H9 (cell line): ENCODE data around the gene DUSP5. TPM values are rescaled to one million over a fixed set of nuclear protein-coding genes. Genes with fewer than 3 reads are reported as not detected.

Experiments
- DNase-seq: peaks from one replicate; pipeline ENCODE4 v3.0.0-alpha.2; 2017
- H2AFZ ChIP-seq: one replicate; pipeline ENCODE4 v1.6.1; 2013; ENCODE audit warnings: mild to moderate bottlenecking, low read length, control low read depth, moderate library complexity
- H2AK5ac ChIP-seq: 2 replicates; pipeline ENCODE4 v1.6.1; 2013; ENCODE audit warnings: low read length, control low read depth, mixed read lengths; ENCODE audit not compliant: insufficient read length
- H2BK120ac ChIP-seq: one replicate; pipeline ENCODE4 v1.6.1; 2013; ENCODE audit warnings: low read depth, mild to moderate bottlenecking, low read length, control low read depth, inconsistent platforms; ENCODE audit not compliant: poor library complexity, severe bottlenecking
- H2BK12ac ChIP-seq: 2 replicates; pipeline ENCODE4 v1.6.1; 2013; ENCODE audit warnings: low read length, control low read depth, mixed read lengths, low read depth; ENCODE audit not compliant: insufficient read length
- H2BK15ac ChIP-seq: 2 replicates; pipeline ENCODE4 v1.6.1; 2013; ENCODE audit warnings: low read depth, low read length, control low read depth
- H2BK20ac ChIP-seq: one replicate; pipeline ENCODE4 v1.6.1; 2013; ENCODE audit warnings: low read depth, mild to moderate bottlenecking, low read length, control low read depth, inconsistent platforms; ENCODE audit not compliant: poor library complexity, severe bottlenecking
- H2BK5ac ChIP-seq: 2 replicates; pipeline ENCODE4 v1.6.1; 2013; ENCODE audit warnings: low read length, control low read depth, mixed read lengths; ENCODE audit not compliant: insufficient read length
- H3K14ac ChIP-seq: 2 replicates; pipeline ENCODE4 v1.6.1; 2013; ENCODE audit warnings: low read length, control low read depth; ENCODE audit not compliant: insufficient read depth
- H3K18ac ChIP-seq: 2 replicates; pipeline ENCODE4 v1.6.1; 2013; ENCODE audit warnings: low read depth, mild to moderate bottlenecking, mixed read lengths, low read length, control low read depth; ENCODE audit not compliant: insufficient read length
- H3K23ac ChIP-seq: 2 replicates; pipeline ENCODE4 v1.6.1; 2013; ENCODE audit warnings: low read length, control low read depth, mixed read lengths, low read depth; ENCODE audit not compliant: insufficient read length
- H3K23me2 ChIP-seq: 2 replicates; pipeline ENCODE4 v1.6.1; 2013; ENCODE audit warnings: low read depth, mild to moderate bottlenecking, mixed read lengths, low read length, control low read depth; ENCODE audit not compliant: insufficient read length, poor library complexity, severe bottlenecking
- H3K27ac ChIP-seq: 2 replicates; pipeline ENCODE4 v1.5.1; 2013; ENCODE audit warnings: low read length, control low read depth, mixed read lengths, low read depth; ENCODE audit not compliant: insufficient read length
- H3K27me3 ChIP-seq: 2 replicates; pipeline ENCODE4 v1.6.1; 2013; ENCODE audit warnings: low read length, control low read depth, inconsistent platforms; ENCODE audit not compliant: insufficient read depth
- H3K4ac ChIP-seq: 2 replicates; pipeline ENCODE4 v1.6.1; 2013; ENCODE audit warnings: low read depth, mild to moderate bottlenecking, control low read depth, inconsistent platforms, low read length, moderate library complexity
- H3K4me1 ChIP-seq: 2 replicates; pipeline ENCODE4 v1.6.1; 2013; ENCODE audit warnings: low read length, control low read depth, inconsistent platforms; ENCODE audit not compliant: insufficient read depth
- H3K4me2 ChIP-seq: 2 replicates; pipeline ENCODE4 v1.6.1; 2013; ENCODE audit warnings: low read length, control low read depth, mixed read lengths; ENCODE audit not compliant: insufficient read length, insufficient read depth
- H3K56ac ChIP-seq: 2 replicates; pipeline ENCODE4 v1.6.1; 2013; ENCODE audit warnings: low read depth, mild to moderate bottlenecking, mixed read lengths, low read length, control low read depth; ENCODE audit not compliant: insufficient read length
- H3K79me1 ChIP-seq: 2 replicates; pipeline ENCODE4 v1.6.1; 2013; ENCODE audit warnings: low read depth, mild to moderate bottlenecking, moderate library complexity, low read length, control low read depth, inconsistent platforms; ENCODE audit not compliant: insufficient read depth, poor library complexity, severe bottlenecking
- H3K79me2 ChIP-seq: 2 replicates; pipeline ENCODE4 v1.6.1; 2013; ENCODE audit warnings: low read length, control low read depth, inconsistent platforms; ENCODE audit not compliant: insufficient read depth
- H3K9ac ChIP-seq: 2 replicates; pipeline ENCODE4 v1.6.1; 2013; ENCODE audit warnings: low read length, control low read depth, mixed read lengths; ENCODE audit not compliant: insufficient read length; ENCODE audit errors: extremely low read depth
- H3K9me3 ChIP-seq: one replicate; pipeline ENCODE4 v1.6.1; 2013; ENCODE audit warnings: low read depth, low read length, inconsistent platforms; ENCODE audit not compliant: control insufficient read depth
- H3T11ph ChIP-seq: one replicate; pipeline ENCODE4 v1.6.1; 2013; ENCODE audit warnings: mild to moderate bottlenecking, low read length, control low read depth, inconsistent platforms
- H4K20me1 ChIP-seq: one replicate; pipeline ENCODE4 v1.6.1; 2013; ENCODE audit not compliant: control insufficient read depth, insufficient read length, insufficient read depth
- H4K5ac ChIP-seq: 2 replicates; pipeline ENCODE4 v1.6.1; 2013; ENCODE audit warnings: low read depth, mild to moderate bottlenecking, mixed read lengths, low read length, control low read depth; ENCODE audit not compliant: insufficient read length
- H4K8ac ChIP-seq: replicated peaks from 2 replicates; pipeline ENCODE4 v1.6.1; 2013; ENCODE audit warnings: low read length, control low read depth, mixed read lengths, low read depth; ENCODE audit not compliant: insufficient read length
- H4K91ac ChIP-seq: 2 replicates; pipeline ENCODE4 v1.6.1; 2013; ENCODE audit warnings: low read depth, mild to moderate bottlenecking, moderate library complexity, mixed read lengths, low read length, control low read depth; ENCODE audit not compliant: insufficient read length
- H3K27ac Mint-ChIP-seq, 3 experiments: 2 replicates in 2 of 3; 3 replicates in 1 of 3; pipeline ENCODE4 v1.8.0; 2020 to 2021; ENCODE audit warnings: mixed read lengths in 3 of 3, mild to moderate bottlenecking in 1 of 3, moderate library complexity in 1 of 3
- H3K27me3 Mint-ChIP-seq: 2 replicates; pipeline ENCODE4 v1.8.0; 2021; ENCODE audit warnings: low read depth, mild to moderate bottlenecking, moderate library complexity, mixed read lengths
- H3K36me3 Mint-ChIP-seq, 3 experiments: 2 replicates in 2 of 3; 3 replicates in 1 of 3; pipeline ENCODE4 v1.8.0; 2020 to 2021; ENCODE audit warnings: low read depth in 3 of 3, mixed read lengths in 3 of 3; ENCODE audit not compliant: insufficient read depth in 1 of 3
- H3K4me1 Mint-ChIP-seq, 2 experiments: 2 replicates each; pipeline ENCODE4 v1.8.0; 2020; ENCODE audit warnings: mixed read lengths in 2 of 2
- H3K4me3 Mint-ChIP-seq, 2 experiments: 2 replicates in 1 of 2; 3 replicates in 1 of 2; pipeline ENCODE4 v1.8.0; 2020 to 2021; ENCODE audit warnings: mild to moderate bottlenecking in 2 of 2, mixed read lengths in 2 of 2, moderate library complexity in 1 of 2
- H3K9me3 Mint-ChIP-seq, 2 experiments: 2 replicates in 1 of 2; 3 replicates in 1 of 2; pipeline ENCODE4 v1.8.0; 2020; ENCODE audit warnings: mild to moderate bottlenecking in 2 of 2, mixed read lengths in 2 of 2, moderate library complexity in 1 of 2
- WGBS: extraction: QIAGEN DNeasy Blood & Tissue Kit; methylation state at CpG from one replicate; pipeline ENCODE4 v1.1.7; 2013; ENCODE audit warnings: missing lambda C conversion rate, low lambda C conversion rate, mixed read lengths; ENCODE audit not compliant: insufficient read length; ENCODE audit errors: extremely low coverage; 5-methylcytosine and 5-hydroxymethylcytosine counted together
- total RNA-seq: library from RNA; stranded (reverse); gene quantifications from 2 replicates; pipeline ENCODE4 v1.2.1, GENCODE V29; 2021
- TF ChIP-seq, protein P1 (sequence below): fragments of 200-600 bp; sonication (generic); conservative IDR thresholded peaks from 3 replicates; pipeline ENCODE4 v1.8.0; 2021; ENCODE audit warnings: antibody characterized with exemption, mild to moderate bottlenecking

The DUSP5 gene
- total RNA-seq, 1 experiment from 2014 or later, result 29.3 TPM

DNA sequence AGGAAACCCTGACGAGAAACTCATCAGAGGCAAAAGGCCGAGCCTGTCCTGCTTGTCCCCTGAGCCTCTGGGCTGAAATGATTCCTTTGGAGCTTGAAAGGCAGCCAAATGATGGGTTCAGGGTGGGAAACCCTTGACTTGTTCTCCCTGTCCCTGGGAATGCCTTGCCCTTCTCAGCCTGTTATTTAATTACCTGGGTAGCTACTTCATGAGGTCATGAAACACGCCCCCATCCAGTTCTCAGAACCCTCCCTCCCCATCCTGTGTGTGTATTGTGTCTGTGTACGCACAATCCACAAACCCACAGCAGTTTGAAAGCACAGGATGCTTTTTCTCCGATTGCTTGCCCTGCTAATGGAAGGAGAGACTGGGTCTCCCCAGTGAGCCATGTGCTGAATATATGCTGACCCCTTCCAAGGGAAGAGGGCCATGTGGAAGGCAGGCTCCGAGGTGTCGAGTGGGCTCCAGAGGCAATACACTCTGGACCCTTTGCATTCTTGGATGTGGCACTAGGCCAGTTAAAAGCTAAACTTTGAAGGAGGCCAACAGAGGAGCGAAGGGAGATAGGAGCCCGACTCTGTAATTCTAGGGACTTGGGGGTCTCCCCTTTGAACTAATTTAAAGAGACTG, 10.6 kb downstream of the DUSP5 start:
- Histone ChIP-seq H2BK20ac (no peak overlapping the region), H2BK5ac (no peak overlapping the region), H3K4me1 (no peaks in the 10 kb centered on the region), H3T11ph (no peak overlapping the region), H4K8ac (no peak overlapping the region), H4K5ac (no peak overlapping the region), H2BK120ac (no peak overlapping the region), H3K4me2 (no peak overlapping the region), H2AFZ (no peak overlapping the region), H3K9ac (no peak overlapping the region), H3K56ac (no peak overlapping the region), H2BK12ac (no peak overlapping the region), H2AK5ac (no peak overlapping the region), H3K14ac (no peak overlapping the region), H3K18ac (no peak overlapping the region), H3K79me2 (peaks cover 2% of the 10 kb centered on the region; the same call in 1 of the 2 replicates), H3K23me2 (no peaks in the 10 kb centered on the region), H3K27ac (no peak overlapping the region), H3K23ac (no peak overlapping the region), H3K4ac (no peak overlapping the region), H3K79me1 (peaks cover 2% of the 10 kb centered on the region), H2BK15ac (no peak overlapping the region), H3K27me3 (no peaks in the 10 kb centered on the region), H4K91ac (no peak overlapping the region), H3K9me3 (no peaks in the 10 kb centered on the region), H4K20me1 (no peaks in the 10 kb centered on the region)
- no peak overlapping the region; a peak in 1 of 7 replicates for H3K27ac Mint-ChIP-seq
- TF ChIP-seq, protein P1, sequence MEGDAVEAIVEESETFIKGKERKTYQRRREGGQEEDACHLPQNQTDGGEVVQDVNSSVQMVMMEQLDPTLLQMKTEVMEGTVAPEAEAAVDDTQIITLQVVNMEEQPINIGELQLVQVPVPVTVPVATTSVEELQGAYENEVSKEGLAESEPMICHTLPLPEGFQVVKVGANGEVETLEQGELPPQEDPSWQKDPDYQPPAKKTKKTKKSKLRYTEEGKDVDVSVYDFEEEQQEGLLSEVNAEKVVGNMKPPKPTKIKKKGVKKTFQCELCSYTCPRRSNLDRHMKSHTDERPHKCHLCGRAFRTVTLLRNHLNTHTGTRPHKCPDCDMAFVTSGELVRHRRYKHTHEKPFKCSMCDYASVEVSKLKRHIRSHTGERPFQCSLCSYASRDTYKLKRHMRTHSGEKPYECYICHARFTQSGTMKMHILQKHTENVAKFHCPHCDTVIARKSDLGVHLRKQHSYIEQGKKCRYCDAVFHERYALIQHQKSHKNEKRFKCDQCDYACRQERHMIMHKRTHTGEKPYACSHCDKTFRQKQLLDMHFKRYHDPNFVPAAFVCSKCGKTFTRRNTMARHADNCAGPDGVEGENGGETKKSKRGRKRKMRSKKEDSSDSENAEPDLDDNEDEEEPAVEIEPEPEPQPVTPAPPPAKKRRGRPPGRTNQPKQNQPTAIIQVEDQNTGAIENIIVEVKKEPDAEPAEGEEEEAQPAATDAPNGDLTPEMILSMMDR, result no peak
- no peaks in the 10 kb centered on the region; a peak in 1 of 5 replicates for H3K9me3 Mint-ChIP-seq
- WGBS, result no CpG with 5 or more reads among the region's 9 CpGs
- H3K27me3 Mint-ChIP-seq, result no peaks in the 10 kb centered on the region
- peaks cover 0 to 3% of the 10 kb centered on the region in 2 experiments; a peak in 2 of 4 replicates for H3K4me1 Mint-ChIP-seq
- H3K4me3 Mint-ChIP-seq, result no peak overlapping the region
- DNase-seq, result no peak
- peaks cover 35 to 89% (median 49%) of the 10 kb centered on the region in 3 experiments for H3K36me3 Mint-ChIP-seq
